AG10803 (cell line): ENCODE results near the gene TP73.

ENCODE experiments used
- DNase-seq: peaks from one replicate; pipeline ENCODE4 v3.0.0; 2010; ENCODE audit warnings: low read depth
- H3K4me3 ChIP-seq: 2 replicates; pipeline ENCODE4 v1.5.1; 2011; ENCODE audit warnings: mild to moderate bottlenecking, low read length, control low read depth
- CTCF ChIP-seq: conservative IDR thresholded peaks from 2 replicates; pipeline ENCODE4 v1.5.1; 2011; ENCODE audit warnings: mild to moderate bottlenecking, low read length, control low read depth, inconsistent platforms

TP73 gene

GRCh38 chr1:3627515-3628253 lies 24.6 kb upstream of the TP73 start:
- no peak overlapping the region for H3K4me3 ChIP-seq
- no peak for TF ChIP-seq CTCF
- DNase-seq: no peak

- no peak for DNase-seq
- no peak for TF ChIP-seq CTCF
- H3K4me3 ChIP-seq: no peak overlapping the region
Measured at GRCh38 chr1:3628445-3628844, 23.9 kb upstream of the TP73 start.

- TF ChIP-seq CTCF: no peak
- H3K4me3 ChIP-seq: no peak overlapping the region
Measured at GRCh38 chr1:3629561-3630160, 22.7 kb upstream of the TP73 start.

GRCh38 chr1:3630161-3630611 lies 22.1 kb upstream of the TP73 start:
- TF ChIP-seq CTCF: no peak
- H3K4me3 ChIP-seq: no peak overlapping the region
- no peak for DNase-seq

More at GRCh38 chr1:3629561-3630160, 22.7 kb upstream of the TP73 start:
- no peak for DNase-seq

GRCh38 chr1:3630914-3631313 lies 21.4 kb upstream of the TP73 start:
- TF ChIP-seq CTCF: no peak
- no peak overlapping the region for H3K4me3 ChIP-seq
- DNase-seq: no peak

- TF ChIP-seq CTCF: no peak
- DNase-seq: no peak
- H3K4me3 ChIP-seq: no peak overlapping the region
Measured at GRCh38 chr1:3631320-3632260, 20.7 kb upstream of the TP73 start.
